GM18520 (cell line): ENCODE data around the gene OR2T35.

ENCODE experiments used
- ATAC-seq: cut with Tn5 transposase; IDR thresholded peaks from one replicate; pipeline ENCODE4 v1.9.1; 2021; ENCODE audit not compliant: unreplicated experiment

OR2T35 gene

GRCh38 chr1:248627971-248628844, 16.9 kb downstream of the OR2T35 start:
- no peak for ATAC-seq

DNA sequence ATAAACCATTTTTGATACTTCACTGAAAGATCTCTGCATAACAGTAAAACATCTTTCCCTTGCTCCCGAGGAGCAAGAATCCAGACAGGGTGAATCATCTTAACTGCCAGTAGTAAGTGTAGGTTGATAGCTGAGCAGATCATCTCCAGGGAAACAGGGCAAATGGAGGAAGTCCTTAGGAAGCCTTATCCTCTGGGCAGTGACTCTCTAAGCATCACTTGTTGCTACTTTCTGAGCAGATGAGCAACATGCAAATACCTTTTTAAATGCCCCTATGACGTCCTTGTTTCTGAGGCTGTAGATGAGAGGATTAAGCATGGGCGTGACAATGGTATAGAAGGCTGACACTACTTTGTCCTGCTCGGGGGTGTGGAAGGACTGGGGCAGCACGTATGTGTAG, 19.1 kb downstream of the OR2T35 start:
- no peak for ATAC-seq

GRCh38 chr1:248625166-248625565, 19.9 kb downstream of the OR2T35 start:
- ATAC-seq, result no peak

GRCh38 chr1:248622570-248623001, 22.5 kb downstream of the OR2T35 start:
- no peak for ATAC-seq

- ATAC-seq, result no peak
Observed at GRCh38 chr1:248621770-248622169, 23.3 kb downstream of the OR2T35 start.

- ATAC-seq, result no peak
Observed at GRCh38 chr1:248618878-248619277, 26.2 kb downstream of the OR2T35 start.

DNA sequence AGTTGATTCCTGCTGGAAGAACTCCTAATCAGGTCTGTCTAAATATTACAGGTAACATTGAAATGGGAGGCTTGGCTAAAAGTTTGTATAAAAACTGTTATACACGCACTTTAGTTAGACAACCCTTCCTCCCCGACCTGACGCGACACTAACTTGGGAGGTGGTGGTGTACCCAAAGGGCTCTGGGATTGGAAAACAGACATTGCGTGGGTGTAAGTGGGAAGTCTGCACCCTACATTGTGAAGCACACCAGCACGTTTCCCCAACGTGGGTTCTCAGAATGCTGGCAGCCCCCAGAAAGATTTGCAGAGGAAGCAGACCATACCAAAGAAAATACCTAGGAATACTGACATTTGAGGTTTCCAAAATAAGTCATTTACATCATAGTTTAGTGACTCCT, 27.0 kb downstream of the OR2T35 start:
- ATAC-seq, result no peak

DNA sequence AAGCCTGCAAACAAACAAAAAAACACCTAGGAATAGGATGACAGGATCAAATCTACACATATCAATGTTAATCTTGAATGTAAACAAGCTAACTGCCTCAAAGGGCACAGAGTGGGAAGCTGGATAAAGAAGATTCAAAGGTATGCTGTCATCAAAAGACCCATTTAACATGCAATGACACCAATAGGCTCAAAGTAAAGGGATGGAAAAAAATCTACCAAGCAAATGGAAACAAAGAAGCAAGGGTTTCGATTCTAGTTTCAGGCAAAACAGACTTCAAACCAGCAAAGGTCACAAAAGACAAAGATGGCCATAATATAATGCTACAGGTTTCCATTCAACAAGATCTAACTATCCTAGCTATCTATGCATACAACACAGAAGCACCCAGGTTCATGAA, 31.3 kb downstream of the OR2T35 start:
- ATAC-seq, result no peak

- no peak for ATAC-seq
Observed at GRCh38 chr1:248611883-248612414, 33.1 kb downstream of the OR2T35 start.

DNA sequence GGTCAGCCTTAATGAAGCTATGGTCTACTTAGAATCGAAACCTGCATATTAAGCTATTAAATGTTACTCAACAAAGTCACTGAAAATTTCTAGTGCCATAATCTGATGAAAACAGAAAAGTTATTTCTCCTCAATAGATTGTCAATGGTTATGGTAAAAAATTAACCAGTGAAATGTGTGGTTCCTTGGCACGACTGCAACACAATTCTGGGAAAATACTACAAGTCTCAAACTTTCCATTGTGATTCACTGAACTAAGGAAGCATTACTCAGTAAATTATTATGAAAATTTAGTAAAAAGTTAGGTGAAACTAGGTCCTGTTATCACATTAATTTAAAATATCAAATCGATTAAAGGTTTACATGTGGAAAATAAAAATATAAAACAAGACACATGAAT, 34.8 kb downstream of the OR2T35 start:
- no peak for ATAC-seq

DNA sequence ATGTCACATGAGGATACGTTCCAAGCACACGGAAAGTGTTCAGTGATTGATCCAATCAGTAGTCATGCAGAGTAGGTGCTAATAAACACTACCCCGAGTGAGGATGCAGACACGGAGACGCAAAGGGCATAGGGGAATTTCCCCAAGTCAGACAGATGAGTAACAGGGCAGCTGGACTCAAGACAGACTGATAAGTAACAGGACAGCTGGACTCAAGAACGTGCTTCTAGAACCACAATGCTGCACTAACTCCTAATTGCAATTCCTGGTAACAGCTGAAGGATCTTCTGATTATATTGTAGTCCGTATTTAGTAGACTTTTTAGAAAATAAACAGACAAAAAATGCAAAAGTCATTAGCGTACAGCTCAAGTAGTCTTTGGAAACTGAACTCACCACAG, 45.7 kb downstream of the OR2T35 start:
- no peak for ATAC-seq

DNA sequence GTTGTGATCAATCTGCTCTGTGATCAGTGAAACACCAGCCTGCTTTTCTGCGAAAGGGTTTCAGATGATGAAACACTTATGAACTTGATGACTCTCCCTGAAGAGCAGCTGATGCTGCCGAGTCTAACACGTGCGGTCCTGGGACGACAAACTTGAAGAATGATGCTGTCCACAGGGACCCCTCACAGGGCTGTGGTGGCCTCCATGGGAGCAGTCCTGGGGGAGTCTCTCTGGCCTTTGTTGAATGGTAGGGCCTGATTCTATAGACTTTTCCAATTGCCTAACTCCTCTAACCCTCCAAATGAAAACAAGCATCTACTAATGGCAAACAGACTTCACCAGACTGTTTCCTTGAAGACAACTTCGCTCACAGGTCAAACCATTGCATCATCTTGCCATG, 47.5 kb downstream of the OR2T35 start, which contains the start of gene OR2T10:
Gene OR2T10 (minus strand): TSS at position 112 of the 400 bp plus-strand sequence. CDS start 3,932 bp downstream, outside the sequence.
- no peak for ATAC-seq

GRCh38 chr1:248596615-248597014, 48.5 kb downstream of the OR2T35 start:
- ATAC-seq, result no peak

GRCh38 chr1:248593226-248593625, 51.9 kb downstream of the OR2T35 start:
- no peak for ATAC-seq

- no peak for ATAC-seq
Observed at GRCh38 chr1:248592655-248593054, 52.4 kb downstream of the OR2T35 start.

GRCh38 chr1:248590055-248590454, 55.0 kb downstream of the OR2T35 start:
- no peak for ATAC-seq

- no peak for ATAC-seq
Observed at GRCh38 chr1:248589334-248589733, 55.7 kb downstream of the OR2T35 start.
